GM12878 (cell line): Measurements from ENCODE around the gene PHF20. TPM values are rescaled to one million over a fixed set of nuclear protein-coding genes. Genes with fewer than 3 reads are reported as not detected.
"Not testable (repeated sequence)": the region's sequence is repeated elsewhere in the genome, so short reads cannot be mapped to it uniquely, and the experiment has no call there.

ENCODE experiments used
- ATAC-seq: fragments of 200-7000 bp; cut with Tn5 transposase; 3 replicates; pipeline ENCODE4 v1.9.1; 2020; ENCODE audit warnings: mild to moderate bottlenecking, moderate library complexity
- BruUV-seq: library from RNA; stranded (reverse); fragments of 400-500 nt; replicated peaks from 2 replicates; lab custom pipeline; 2021; lab: Mats Ljungman, UMichigan
- CTCF ChIA-PET: fragments of 300-600 bp; sonication (Branson Sonifier 250); formaldehyde crosslinking; extraction: SDS; loops from one replicate; lab custom pipeline; 2021; ENCODE audit warnings: inconsistent platforms; lab: Yijun Ruan, JAX
- POLR2A ChIA-PET: fragments of 350-600 bp; formaldehyde crosslinking; extraction: SDS; loops from one replicate; lab custom pipeline; 2021; ENCODE audit warnings: inconsistent platforms; lab: Charles Lee
- RAD21 ChIA-PET: fragments of 300-600 bp; sonication (Branson Sonifier 250); formaldehyde crosslinking; loops from one replicate; lab custom pipeline; 2023; ENCODE audit warnings: antibody characterized with exemption; ENCODE audit not compliant: unreplicated experiment; lab: Charles Lee
- SMC1A ChIA-PET: fragments of 300-600 bp; sonication (Branson Sonifier 250); formaldehyde crosslinking; loops from one replicate; lab custom pipeline; 2023; ENCODE audit not compliant: unreplicated experiment, uncharacterized antibody; lab: Charles Lee
- DNase-seq: peaks from one replicate; pipeline ENCODE4 v3.0.0-alpha.2; 2011; ENCODE audit warnings: low read depth, low spot score
- FAIRE-seq: peaks from 3 replicates; lab custom pipeline; 2011; peaks lifted over from hg19 to GRCh38; lab: Jason Lieb, UNC
- H2AFZ ChIP-seq: 2 replicates; pipeline ENCODE4 v1.6.0; 2011; ENCODE audit warnings: low read depth, low read length, control low read depth; ENCODE audit not compliant: control insufficient read depth
- H3K27ac ChIP-seq: 2 replicates; pipeline ENCODE4 v1.5.1; 2011; ENCODE audit warnings: control low read depth; ENCODE audit not compliant: control insufficient read depth, insufficient read depth
- H3K27me3 ChIP-seq, 2 experiments: replicated peaks in 1 of 2; 2 replicates each; pipeline versions ENCODE4 v1.6.0 to v1.6.1; 2011; ENCODE audit warnings: low read length in 1 of 2; ENCODE audit not compliant: control insufficient read depth in 2 of 2, insufficient read depth in 2 of 2
- H3K36me3 ChIP-seq, 2 experiments: 2 replicates each; pipeline ENCODE4 v1.5.1; 2011; ENCODE audit warnings: low read length in 1 of 2; ENCODE audit not compliant: control insufficient read depth in 2 of 2, insufficient read depth in 2 of 2
- H3K4me1 ChIP-seq: 2 replicates; pipeline ENCODE4 v1.6.1; 2011; ENCODE audit warnings: mild to moderate bottlenecking, low read length, moderate library complexity, mixed read lengths; ENCODE audit not compliant: control insufficient read depth, insufficient read depth
- H3K4me2 ChIP-seq: 2 replicates; pipeline ENCODE4 v1.6.0; 2011; ENCODE audit warnings: control low read depth; ENCODE audit not compliant: control insufficient read depth, insufficient read depth
- H3K4me3 ChIP-seq: fragments of 200-600 bp; sonication (generic); 2 replicates; pipeline ENCODE4 v1.5.1; 2016
- H3K79me2 ChIP-seq: 2 replicates; pipeline ENCODE4 v1.6.0; 2011; ENCODE audit warnings: low read length; ENCODE audit not compliant: control insufficient read depth, insufficient read depth
- H3K9ac ChIP-seq: 2 replicates; pipeline ENCODE4 v1.8.0; 2011; ENCODE audit warnings: low read length, control low read depth, mixed read lengths; ENCODE audit not compliant: control insufficient read depth, insufficient read depth
- H3K9me3 ChIP-seq: replicated peaks from 3 replicates; pipeline ENCODE4 v1.5.1; 2011; ENCODE audit warnings: mild to moderate bottlenecking, low read length; ENCODE audit not compliant: control insufficient read depth, insufficient read depth
- H4K20me1 ChIP-seq: 2 replicates; pipeline ENCODE4 v1.6.0; 2011; ENCODE audit not compliant: control insufficient read depth, insufficient read depth
- FOS ChIP-seq: IDR thresholded peaks from 3 replicates; pipeline ENCODE4 v1.6.1; 2011; ENCODE audit warnings: borderline replicate concordance; ENCODE audit not compliant: insufficient read length; ENCODE audit errors: extremely low read depth
- FOXK2 ChIP-seq: fragments of 450-650 bp; IDR thresholded peaks from 2 replicates; pipeline ENCODE4 v1.6.1; 2017; ENCODE audit warnings: mild to moderate bottlenecking, moderate library complexity
- NR2C2 ChIP-seq: IDR thresholded peaks from 2 replicates; pipeline ENCODE4 v1.6.1; 2011; ENCODE audit warnings: borderline replicate concordance, low read depth; ENCODE audit not compliant: control insufficient read depth, insufficient read length
- WGBS: methylation state at CpG from one replicate; pipeline ENCODE4 v1.1.6; 2016; ENCODE audit warnings: low lambda C conversion rate; ENCODE audit not compliant: insufficient replicate concordance, insufficient coverage; ENCODE audit errors: missing lambda C conversion rate; 5-methylcytosine and 5-hydroxymethylcytosine counted together
- in situ Hi-C: fragments of 300-500 bp; cut with MboI; formaldehyde crosslinking; loops from 9 replicates; pipeline ENCODE4 v1.14.3; 2018; ENCODE audit warnings: mixed read lengths
- intact Hi-C: fragments of 100-400 bp; cut with micrococcal nuclease; formaldehyde crosslinking; loops from one replicate; pipeline ENCODE4 v1.14.2; 2022; ENCODE audit not compliant: unreplicated experiment
- polyA plus RNA-seq, 11 experiments: library from polyadenylated mRNA; depleted of rRNA in 4 of 11; unstranded in 6 of 11; stranded (reverse) in 5 of 11; fragments of >200 nt; fragmentation: Nextera tagmentation in 4 of 11; fragmentation: Illumina TruSeq in 1 of 11; extraction: Ambion mirVana in 4 of 11; extraction: Trizol in 1 of 11; gene quantifications; 1 replicate in 1 of 11; 2 replicates in 10 of 11; pipeline versions ENCODE4 v1.2.1 to v1.2.3, GENCODE V29; 2011 to 2016; ENCODE audit warnings: inconsistent platforms in 2 of 11, missing spikeins in 2 of 11, low read depth in 1 of 11
- total RNA-seq, 4 experiments: library from RNA; depleted of rRNA in 3 of 4; stranded (reverse); fragments of >200 nt in 3 of 4; fragmentation: Illumina TruSeq in 1 of 4; extraction: Trizol in 1 of 4; gene quantifications; 2 replicates each; pipeline versions ENCODE4 v1.2.1 to v1.2.3, GENCODE V29; 2013 to 2021

PHF20 gene
- total and polyA plus RNA-seq, 10 of the 15 experiments (the other 5 are each of a cell fraction or from before 2014, with no cell fraction given) = 31.6 to 91.2 (median 46.8) TPM

- H3K4me3 ChIP-seq, CTCF ChIA-PET, H3K79me2 ChIP-seq, in situ Hi-C loops, FAIRE-seq, H4K20me1 ChIP-seq, BruUV-seq, H3K9me3 ChIP-seq, intact Hi-C loops, RAD21 ChIA-PET, H3K4me2 ChIP-seq, H3K27ac ChIP-seq, H3K36me3 ChIP-seq, ATAC-seq, H2AFZ ChIP-seq, H3K27me3 ChIP-seq, DNase-seq, H3K9ac ChIP-seq: not testable (repeated sequence)
- ChIA-PET POLR2A (interaction anchor here (1.4 kb wide), 1 partner anchor 23 kb away, joined by 4 read pairs; the partner anchor contains the start of gene RBM39), SMC1A (interaction anchor here (8.7 kb wide), 1 partner anchor 21 kb away, joined by 151 read pairs; the partner anchor contains the start of gene RBM39)
- 98% methylated on average over 2 of the region's 2 CpGs for WGBS
- 0 out of 2 replicates have a peak, but pooled peaks have one; percentile 7 for TF ChIP-seq FOXK2
- H3K4me1 ChIP-seq = peaks cover 26% of the 10 kb centered on the region
Measured at GRCh38 chr20:35764936-35765335, 6.9 kb upstream of the PHF20 start.

- in situ Hi-C loops = no loop called here
- ChIA-PET POLR2A (interaction anchor here (11.5 kb wide), 1 partner anchor 25 kb away, joined by 214 read pairs; the partner anchor contains the start of gene RBM39), SMC1A (interaction anchor here (0.6 to 8.7 kb wide), 3 partner anchors 22 to 1755 kb away, joined by 4 to 151 read pairs (median 4); partner anchors contain the start of gene RBM39), CTCF (interaction anchor here (1.4 to 6.4 kb wide), 2 partner anchors 24 to 31 kb away, joined by 3 to 69 read pairs; partner anchors contain the start of gene RBM39), RAD21 (interaction anchor here (0.7 to 2.8 kb wide), 2 partner anchors 10 to 27 kb away, joined by 3 to 10 read pairs; no protein-coding TSS in a partner anchor)
- no peak overlapping the region for H3K9ac ChIP-seq
- BruUV-seq = no TSS peak
- TF ChIP-seq NR2C2 (no peak), FOS (no peak)
- DNase-seq (no peak), ATAC-seq (no peak), FAIRE-seq (no peak)
- 88% methylated on average over 4 of the region's 4 CpGs for WGBS
- intact Hi-C loops = no loop called here
- no peaks in the 10 kb centered on the region for H3K27me3 ChIP-seq
- no peak overlapping the region for H2AFZ ChIP-seq
- H3K4me3 ChIP-seq = no peak overlapping the region
- H3K36me3 ChIP-seq = no peaks in the 10 kb centered on the region
- H4K20me1 ChIP-seq = no peaks in the 10 kb centered on the region
- no peak overlapping the region for H3K4me2 ChIP-seq
- peaks cover 30% of the 10 kb centered on the region for H3K4me1 ChIP-seq
- H3K27ac ChIP-seq = no peak overlapping the region
- no peaks in the 10 kb centered on the region for H3K79me2 ChIP-seq
- no peaks in the 10 kb centered on the region for H3K9me3 ChIP-seq
Measured at GRCh38 chr20:35766843-35767242, 5.0 kb upstream of the PHF20 start.
